HG03060 (cell line): ENCODE data around the gene MDH1B.

Source experiments
- ATAC-seq: cut with Tn5 transposase; IDR thresholded peaks from one replicate; pipeline ENCODE4 v1.9.1; 2021; ENCODE audit warnings: low read depth, moderate number of reproducible peaks; ENCODE audit not compliant: unreplicated experiment

Gene MDH1B

DNA sequence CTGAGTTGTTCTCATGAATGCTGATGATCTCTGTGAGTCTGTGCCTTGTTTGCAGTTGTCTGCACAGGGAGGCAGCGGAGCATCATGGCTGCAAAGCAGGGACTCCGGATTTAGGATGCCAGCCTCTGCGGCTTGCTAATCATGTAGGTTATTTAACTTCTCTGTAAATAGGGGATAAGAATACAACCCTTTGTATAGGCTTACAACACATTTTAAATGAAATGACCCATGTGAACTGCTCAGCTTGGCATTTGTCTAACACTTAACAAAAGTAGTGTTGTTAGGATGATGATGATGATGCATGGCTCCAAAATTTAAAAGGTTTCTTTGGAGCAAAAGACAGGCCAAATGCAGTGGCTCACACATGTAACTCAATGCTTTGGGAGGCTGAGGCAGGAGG, 66.3 kb downstream of the MDH1B start:
- ATAC-seq = no peak

DNA sequence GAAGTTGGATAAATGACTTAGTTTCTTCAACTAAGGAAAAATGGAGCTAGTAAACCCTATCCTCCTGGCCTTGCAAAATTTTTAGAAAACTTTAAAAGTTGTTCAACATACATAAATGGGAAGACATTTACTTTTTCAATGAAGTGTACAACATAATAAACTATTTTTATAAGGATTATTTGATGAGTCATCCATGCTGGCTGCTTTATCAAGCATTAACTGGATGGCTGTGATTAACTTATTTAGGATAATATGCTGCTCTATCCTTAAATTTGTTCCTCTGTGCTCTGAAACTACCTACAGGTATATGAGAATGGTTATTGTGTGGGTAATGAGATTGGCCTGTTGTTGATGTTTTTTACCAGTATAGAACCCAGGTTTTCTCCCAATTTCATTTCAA, 68.2 kb downstream of the MDH1B start:
- no peak for ATAC-seq

DNA sequence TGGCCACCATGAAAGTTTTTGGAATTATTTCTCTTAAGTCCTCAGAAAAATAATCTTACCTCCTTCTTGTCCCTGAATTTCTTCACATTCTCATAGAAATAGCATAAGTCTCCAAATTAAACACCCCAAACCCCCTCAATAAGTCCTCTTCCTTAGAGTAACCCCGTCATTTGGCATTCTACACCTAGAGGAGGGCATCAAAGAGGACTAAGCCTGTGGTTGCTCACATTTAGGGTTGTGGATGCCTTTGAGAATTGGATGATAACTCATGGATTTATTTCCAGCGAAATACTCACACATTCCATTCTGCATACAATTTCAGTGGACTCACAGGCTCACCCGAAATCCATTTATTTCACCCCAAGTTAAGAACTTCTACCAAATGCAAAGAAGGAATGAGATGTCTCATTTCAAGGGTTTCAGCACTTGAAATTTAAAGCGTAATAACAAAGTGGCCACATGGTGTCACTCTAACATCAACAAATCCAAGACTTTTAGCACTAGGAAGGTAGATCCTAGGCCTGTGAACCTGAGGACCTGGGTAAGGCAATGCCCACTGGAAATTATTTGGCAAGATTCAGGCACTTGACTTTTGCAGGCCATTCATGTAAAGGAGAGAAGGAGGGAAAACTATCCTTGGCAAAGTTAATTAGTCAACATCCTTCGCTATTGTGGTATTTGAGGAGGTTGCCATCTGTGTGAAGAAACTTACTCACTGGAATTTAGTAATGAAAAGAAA, 71.6 kb downstream of the MDH1B start:
- ATAC-seq = no peak

DNA sequence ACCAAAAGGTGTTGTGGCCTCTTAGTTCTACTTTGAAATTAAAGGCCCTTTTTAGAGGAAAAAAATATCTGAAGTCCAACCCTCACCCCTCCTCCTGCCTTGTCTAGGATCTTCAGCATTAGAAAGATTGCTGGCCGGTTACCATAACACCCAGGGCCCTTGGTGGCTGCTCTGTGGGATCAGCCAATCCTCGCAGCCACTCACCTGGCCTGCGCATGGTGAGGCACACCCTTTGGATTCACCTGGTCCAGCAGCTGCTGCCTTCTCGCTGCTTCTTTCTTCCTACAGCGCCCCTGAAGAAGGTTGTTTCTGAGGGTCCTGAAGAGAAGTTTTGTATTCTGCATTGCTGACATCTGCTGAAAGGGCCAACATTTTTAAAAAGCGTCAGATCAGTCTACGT, 72.2 kb downstream of the MDH1B start:
- no peak for ATAC-seq

DNA sequence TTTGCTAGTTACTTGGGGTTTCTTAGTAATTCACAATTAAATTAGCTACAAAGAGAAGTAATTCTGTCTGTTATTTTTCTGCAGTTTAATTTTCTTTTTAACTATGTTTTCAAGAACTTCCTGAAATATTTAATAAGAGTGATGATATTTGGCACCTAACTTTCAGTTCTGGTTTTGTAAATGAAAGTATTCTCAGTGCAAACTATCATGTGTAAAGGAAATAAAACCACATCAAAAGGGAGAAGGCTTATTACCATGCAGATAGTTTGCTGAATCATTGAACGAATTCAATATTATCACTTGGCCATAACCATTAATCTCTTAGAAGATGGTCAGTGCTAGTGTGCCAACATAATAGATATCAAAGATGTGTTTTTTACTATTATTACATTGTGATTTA, 76.1 kb downstream of the MDH1B start:
- ATAC-seq = no peak

DNA sequence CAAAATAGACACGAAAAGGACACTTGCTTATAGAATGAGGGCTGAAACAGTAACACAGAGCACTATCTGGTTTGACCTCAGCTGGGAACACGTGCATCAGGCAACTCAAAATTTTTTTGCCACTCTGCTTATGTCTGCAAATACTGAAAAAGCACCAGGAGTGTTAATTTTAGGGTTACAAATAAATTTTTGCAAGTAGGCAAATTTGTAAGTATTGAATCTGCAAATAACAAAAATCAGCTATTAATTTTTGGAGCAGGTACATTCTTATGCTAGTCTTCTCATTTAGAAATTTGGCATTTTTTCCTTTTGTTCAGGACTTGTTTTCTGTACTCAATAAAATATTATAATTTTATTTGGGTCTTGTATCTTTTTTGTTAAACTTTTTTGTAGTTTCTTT, 76.7 kb downstream of the MDH1B start:
- no peak for ATAC-seq
